Activated gamma-delta T cell treated with anti-CD3 and anti-CD28 coated beads, Interleukin-2, amount 50 U/mL, for 16 hours (primary cell): ENCODE data around the gene ESAM.

Experiments
- DNase-seq: peaks from one replicate; pipeline ENCODE4 v3.0.0-alpha.2; 2020; ENCODE audit warnings: low read depth

Gene ESAM

GRCh38 chr11:124751741-124752470 lies 10.2 kb downstream of the ESAM start, which contains the start of gene VSIG2:
TSS of gene VSIG2 (minus strand) at chr11:124752255. CDS start at chr11:124752137, 118 bp downstream.
- no peak for DNase-seq

GRCh38 chr11:124751391-124751740 lies 10.7 kb downstream of the ESAM start:
- no peak for DNase-seq

DNA sequence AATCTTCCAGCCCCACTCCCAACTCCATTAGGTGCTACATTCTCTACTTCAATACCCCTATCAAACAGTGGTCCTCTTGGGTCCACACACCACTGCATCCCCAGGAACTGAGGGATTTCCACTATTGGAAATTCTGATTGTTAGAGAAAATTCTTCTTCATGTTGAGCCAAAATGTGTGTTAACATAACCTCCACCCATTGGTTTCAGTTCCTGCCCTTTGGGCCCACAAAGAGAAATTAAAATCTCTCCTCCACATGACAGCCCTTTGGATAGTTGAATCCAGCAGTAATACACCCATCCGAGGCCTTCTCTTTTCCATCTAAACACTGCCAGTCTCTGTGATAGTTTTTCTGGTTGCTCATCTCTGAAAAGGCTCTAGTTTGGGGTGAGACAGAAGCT lies 12.2 kb downstream of the ESAM start:
- no peak for DNase-seq

- DNase-seq = no peak
These were observed 13.4 kb downstream of the ESAM start for GRCh38 chr11:124748481-124749343.

DNA sequence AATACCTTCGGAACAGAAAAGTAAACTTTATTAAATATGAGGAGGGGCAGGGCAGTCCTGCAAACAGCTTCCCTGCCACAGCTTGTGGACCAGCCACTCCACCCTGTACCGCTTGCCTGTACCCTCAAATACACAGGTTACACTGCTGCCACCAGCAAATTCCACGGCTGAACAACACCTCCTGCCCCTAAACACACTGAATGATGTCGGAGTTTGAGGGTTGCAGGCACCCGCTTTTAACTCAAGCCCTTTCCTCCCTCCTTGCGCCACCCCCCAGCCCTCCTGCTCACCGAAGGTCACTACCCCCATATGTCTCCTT lies 14.0 kb downstream of the ESAM start:
- no peak for DNase-seq

- no peak for DNase-seq
These were observed 14.5 kb downstream of the ESAM start for GRCh38 chr11:124747406-124748099.

DNA sequence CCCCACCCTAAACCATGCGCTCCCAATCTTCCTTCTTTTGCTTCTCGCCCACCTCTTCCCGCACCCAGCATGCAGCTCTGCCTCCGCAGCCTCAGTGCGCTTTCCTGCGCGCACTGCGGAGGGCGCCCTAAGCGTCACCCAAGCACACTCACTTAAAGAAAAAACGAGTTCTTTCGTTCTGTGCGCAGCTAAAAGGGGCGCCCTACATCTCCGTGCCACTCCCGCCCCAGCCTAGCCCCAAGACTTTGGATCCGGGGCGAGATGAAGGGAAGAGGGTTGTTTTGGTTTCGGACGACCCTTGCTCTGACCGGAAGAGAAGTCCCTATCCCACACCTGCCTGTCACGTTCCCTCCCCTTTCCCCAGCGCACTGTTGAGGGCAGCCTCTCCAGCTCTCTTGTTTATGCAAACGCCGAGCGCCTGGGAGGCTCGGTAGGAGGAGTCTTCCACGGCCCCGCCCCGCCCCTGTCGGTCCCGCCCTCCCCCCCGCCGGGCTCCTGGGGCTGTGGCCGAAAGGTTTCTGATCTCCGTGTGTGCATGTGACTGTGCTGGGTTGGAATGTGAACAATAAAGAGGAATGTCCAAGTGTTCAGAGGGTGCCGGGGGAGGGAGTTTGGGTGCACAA lies 15.4 kb downstream of the ESAM start:
- peak; percentile 60 for DNase-seq

DNA sequence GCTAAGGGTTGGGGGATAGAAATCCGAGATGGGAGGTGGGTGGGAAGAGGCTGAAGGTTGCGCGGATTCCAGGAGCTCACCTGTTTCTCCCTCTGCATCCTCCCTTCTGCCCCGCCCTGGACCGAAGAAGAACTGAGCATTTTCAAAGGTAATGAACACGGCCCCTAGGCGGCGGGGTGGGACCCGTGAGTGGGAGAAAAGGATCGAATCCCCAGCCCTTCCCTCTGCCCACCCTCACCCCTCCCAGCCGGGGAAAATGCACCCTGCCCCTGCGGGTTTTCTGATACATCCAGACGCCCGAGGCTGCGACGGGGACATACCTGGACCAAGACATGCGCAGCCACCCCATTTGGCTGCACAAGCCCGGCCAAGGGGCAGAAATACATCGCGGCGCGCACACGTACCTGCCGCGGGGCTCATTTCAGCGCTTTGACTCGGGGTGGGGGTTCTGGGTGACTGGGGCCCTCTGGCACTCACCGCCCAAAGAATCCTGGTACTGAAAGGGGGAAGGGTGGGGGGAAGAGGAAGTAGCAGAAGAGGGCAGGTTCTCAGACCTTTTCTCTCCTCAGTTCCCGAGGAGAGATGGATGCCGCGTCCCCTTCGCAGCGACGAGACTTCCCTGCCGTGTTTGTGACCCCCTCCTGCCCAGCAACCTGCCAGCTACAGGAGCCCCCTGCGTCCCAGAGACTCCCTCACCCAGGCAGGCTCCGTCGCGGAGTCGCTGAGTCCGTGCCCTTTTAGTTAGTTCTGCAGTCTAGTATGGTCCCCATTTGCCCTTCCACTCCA lies 16.1 kb downstream of the ESAM start:
- DNase-seq = no peak

DNA sequence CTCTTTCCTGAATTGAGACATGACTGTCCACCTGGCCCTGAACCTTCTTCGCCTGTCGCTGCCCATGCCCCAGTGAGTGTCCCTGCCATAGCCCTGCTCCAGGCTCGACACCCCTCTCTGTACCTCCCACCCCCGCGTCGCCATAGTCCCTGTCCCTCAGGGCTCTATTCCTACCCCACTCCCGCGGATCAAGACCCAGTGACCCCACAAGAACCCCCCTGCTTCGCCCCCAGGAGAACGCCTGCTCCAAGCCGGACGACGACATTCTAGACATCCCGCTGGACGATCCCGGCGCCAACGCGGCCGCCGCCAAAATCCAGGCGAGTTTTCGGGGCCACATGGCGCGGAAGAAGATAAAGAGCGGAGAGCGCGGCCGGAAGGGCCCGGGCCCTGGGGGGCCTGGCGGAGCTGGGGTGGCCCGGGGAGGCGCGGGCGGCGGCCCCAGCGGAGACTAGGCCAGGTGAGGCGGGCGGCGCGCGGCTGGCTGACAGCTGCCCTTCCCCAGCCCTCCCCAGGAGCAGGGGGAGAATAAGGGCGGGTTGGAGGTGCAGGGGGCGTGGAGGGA lies 16.7 kb downstream of the ESAM start:
- DNase-seq = no peak

- DNase-seq = no peak
These were observed 19.0 kb downstream of the ESAM start for GRCh38 chr11:124743050-124743449.

- no peak for DNase-seq
These were observed 19.5 kb downstream of the ESAM start for GRCh38 chr11:124742555-124742954.

GRCh38 chr11:124740277-124740882 lies 21.7 kb downstream of the ESAM start:
- no peak for DNase-seq

DNA sequence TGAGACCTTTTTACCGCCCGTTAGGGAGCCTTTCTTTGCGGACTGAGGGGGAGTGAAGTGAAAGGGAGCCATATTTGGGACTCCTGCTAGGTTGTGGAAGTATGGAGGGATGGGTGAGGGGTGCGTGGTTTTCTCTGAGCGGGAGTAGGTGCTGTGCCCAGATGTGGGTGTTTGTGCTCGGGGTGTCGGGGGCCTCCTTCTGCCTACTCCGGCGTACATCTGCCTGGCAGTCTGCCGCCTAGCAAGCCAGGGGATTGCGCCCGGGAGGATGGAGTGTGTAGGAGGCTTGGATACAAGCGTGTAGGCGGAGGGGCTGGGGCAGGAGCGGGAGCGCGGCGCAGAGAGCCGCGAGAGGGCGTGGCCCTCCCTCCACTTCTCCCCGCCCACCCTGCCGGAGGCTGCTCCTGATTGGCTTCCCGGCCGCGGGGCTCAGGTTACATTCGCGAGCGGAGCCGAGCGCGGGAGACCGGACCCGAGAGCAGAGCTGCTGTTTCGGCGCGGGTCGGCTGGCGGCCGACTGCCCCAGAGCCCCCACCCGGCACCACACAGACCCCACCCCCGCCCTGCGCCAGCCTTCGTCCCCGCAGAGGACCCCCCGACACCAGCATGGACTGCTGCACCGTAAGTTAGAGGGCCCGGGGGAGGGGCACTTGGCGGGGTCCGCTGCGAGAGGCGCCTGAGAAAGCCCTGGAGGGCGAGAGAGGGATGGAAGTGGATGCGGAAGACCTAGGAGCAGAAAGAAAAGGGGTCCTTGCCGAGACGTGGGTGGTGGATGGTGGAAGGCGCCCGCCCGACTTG lies 22.4 kb downstream of the ESAM start, which contains the start of gene NRGN:
Gene NRGN, plus strand, starts transcription at position 464 of the 798 bp plus-strand sequence. Its CDS starts 143 bp downstream, at position 607.
- peak; percentile 70 for DNase-seq

- DNase-seq = no peak
These were observed 23.2 kb downstream of the ESAM start for GRCh38 chr11:124738713-124739478.

DNA sequence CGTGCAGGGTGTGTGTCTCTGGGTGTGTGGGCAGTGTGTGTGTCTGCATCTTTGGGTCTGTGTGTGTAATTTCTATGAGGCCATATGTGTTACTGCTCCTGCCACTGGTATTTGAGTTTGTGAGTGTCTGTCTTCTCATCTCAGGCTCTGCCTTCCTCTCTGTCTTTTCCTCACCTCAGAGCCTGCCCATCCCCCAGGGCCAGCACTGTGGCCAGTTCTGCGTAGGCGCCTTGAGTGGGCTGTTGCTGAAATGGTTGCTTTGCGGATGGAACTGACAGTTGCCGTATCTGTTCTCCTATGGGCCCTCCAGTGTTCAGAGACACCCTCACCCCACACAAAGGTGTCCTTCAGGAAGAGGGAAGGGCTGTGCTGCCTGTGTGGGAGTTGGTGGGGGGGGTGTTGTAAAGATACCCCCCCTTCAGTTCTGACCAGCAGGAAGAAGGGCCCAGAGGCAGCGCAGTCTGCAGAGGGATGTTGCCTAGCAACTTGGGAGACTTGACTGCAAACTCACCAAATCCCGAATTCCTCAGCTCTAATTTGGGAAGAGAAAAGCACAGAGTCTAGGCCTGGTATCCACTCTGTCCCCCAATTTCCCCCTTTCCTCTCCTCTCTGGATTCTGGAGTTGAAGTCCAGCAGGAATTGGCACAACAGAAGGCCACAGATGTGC lies 24.3 kb downstream of the ESAM start:
- no peak for DNase-seq

DNA sequence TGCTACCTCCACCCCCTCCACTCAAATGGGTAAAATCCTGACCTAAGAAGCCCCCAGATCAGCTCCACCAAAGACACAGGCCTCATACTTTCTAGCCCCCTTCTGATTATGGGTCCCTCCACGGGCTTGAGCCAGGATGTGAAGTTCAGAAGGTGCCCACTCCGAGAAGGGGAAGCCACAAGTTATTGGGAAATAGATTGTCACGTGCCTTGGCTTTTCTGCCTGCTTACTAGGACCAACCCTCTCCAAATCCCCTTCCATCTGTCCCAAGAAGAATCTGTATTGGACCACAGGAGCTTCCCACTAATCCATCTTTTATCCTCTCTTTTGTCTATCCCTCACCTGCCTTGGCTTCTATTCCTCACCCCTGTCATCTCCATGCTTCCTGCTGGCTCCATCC lies 25.4 kb downstream of the ESAM start:
- DNase-seq = no peak

DNA sequence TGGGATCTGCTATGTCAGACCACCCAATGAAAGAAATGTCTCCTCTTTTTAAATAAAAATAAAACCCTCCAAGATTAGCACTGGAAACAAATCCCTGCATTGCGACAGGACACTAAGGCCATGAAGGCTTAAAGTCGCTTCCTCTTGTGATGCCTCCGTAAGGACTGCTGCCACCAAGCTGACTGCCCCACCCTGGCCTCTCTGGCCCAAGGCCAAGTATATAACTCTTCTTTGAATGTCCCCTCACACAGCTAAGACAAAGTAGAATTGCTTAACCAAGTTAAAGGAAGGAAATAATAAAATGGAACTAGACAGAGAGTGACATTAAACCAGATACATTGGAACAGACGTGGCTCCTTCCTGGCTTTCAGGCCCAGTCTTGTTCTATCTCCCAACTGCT lies 29.9 kb downstream of the ESAM start:
- DNase-seq = no peak

DNA sequence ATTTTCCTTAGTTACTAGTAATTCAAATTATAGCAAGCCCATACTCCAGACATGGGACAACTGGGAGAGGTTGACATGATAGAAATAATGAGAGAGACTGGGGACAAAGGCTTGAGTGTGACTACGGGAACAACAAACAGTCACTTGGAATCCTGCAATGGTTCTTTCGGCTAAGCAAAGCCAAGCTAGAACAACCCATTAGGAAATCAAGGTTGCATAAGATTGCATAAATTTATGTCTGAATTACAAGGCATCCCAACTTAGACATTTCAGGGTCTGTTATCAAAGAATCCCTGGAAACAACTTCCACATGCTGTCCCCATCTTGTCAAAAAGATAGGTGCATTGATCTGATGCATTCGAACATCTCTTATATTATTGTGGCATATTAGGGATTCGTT lies 32.5 kb downstream of the ESAM start:
- DNase-seq = no peak

DNA sequence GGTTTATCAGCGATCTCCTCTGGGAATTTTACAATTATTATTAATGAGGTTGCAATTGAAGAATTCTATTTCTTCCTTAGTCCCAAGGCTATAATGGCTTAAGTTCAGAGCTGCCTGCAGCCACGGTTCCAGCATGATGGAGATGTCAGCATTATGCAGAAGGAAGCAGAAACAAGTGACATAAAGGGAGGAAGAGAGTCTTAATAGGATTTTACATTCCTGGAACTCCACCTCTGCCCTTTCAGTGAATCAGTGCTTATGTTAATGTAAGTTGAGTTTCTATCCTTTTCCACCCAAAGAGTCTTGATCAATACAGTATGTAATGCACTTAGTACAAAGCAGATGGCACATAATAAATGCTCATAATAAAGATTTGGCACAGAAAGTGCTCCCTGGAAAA lies 34.0 kb downstream of the ESAM start:
- no peak for DNase-seq
